Right atrium auricular region (tissue), 2 donors: Measurements from ENCODE around the gene IGLON5. TPM values are rescaled to one million over a fixed set of nuclear protein-coding genes. Genes with fewer than 3 reads are reported as not detected.

Experiments used
- DNase-seq: peaks from one replicate; pipeline ENCODE4 v3.0.0-alpha.2; 2019; ENCODE audit warnings: low spot score
- H3K27ac ChIP-seq, 2 donors: fragments of 200-600 bp; sonication (generic); 1 replicate in 1 of 2; 2 replicates in 1 of 2; pipeline ENCODE4 v1.5.1; 2016 to 2019
- H3K27me3 ChIP-seq, 2 donors: fragments of 200-600 bp; sonication (generic); one replicate each; pipeline versions ENCODE4 v1.5.1 to v1.6.0; 2017 to 2019
- H3K36me3 ChIP-seq: fragments of 200-600 bp; sonication (generic); one replicate; pipeline ENCODE4 v1.5.1; 2016
- H3K4me1 ChIP-seq, 2 donors: fragments of 200-600 bp; sonication (generic); one replicate each; pipeline versions ENCODE4 v1.5.1 to v1.6.0; 2017 to 2019
- H3K4me3 ChIP-seq, 2 donors: fragments of 200-600 bp; sonication (generic); 1 replicate in 1 of 2; 2 replicates in 1 of 2; pipeline ENCODE4 v1.5.1; 2017 to 2019; ENCODE audit warnings: mild to moderate bottlenecking in 1 of 2, moderate library complexity in 1 of 2
- H3K9me3 ChIP-seq, 2 donors: fragments of 200-600 bp; sonication (generic); one replicate each; pipeline ENCODE4 v1.5.1; 2019
- total RNA-seq, 2 donors: library from RNA; depleted of rRNA; stranded (reverse); fragments of >200 nt; gene quantifications; one replicate each; pipeline ENCODE4 v1.1.0, GENCODE V29; 2016
- TF ChIP-seq, protein P1 (sequence below), 2 donors: fragments of 200-600 bp; sonication (generic); IDR thresholded peaks; one replicate each; pipeline ENCODE4 v1.5.1; 2019; ENCODE audit warnings: antibody characterized with exemption in 2 of 2

IGLON5 gene
- total RNA-seq, 2 donors from 2014 or later, result 0.31 TPM; not detected in 1

DNA sequence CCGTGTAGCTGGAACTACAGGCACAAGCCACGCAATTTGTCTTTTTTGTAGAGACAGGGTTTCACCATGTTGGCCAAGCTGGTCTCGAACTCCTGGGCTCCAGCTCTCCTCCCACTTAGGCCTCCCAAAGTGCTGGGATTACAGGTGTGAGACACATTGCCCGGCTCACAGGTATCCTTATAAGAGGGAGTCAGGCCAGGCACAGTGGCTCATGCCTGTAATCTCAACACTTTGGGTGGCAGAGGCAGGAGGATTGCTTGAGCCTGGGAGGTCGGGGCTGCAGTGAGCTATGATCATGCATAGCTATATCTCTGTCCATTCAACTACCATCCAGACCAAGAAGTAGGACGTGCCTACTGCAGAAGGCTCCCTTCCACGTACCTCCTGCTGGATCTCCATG lies 10.2 kb upstream of the IGLON5 start:
- TF ChIP-seq, protein P1, sequence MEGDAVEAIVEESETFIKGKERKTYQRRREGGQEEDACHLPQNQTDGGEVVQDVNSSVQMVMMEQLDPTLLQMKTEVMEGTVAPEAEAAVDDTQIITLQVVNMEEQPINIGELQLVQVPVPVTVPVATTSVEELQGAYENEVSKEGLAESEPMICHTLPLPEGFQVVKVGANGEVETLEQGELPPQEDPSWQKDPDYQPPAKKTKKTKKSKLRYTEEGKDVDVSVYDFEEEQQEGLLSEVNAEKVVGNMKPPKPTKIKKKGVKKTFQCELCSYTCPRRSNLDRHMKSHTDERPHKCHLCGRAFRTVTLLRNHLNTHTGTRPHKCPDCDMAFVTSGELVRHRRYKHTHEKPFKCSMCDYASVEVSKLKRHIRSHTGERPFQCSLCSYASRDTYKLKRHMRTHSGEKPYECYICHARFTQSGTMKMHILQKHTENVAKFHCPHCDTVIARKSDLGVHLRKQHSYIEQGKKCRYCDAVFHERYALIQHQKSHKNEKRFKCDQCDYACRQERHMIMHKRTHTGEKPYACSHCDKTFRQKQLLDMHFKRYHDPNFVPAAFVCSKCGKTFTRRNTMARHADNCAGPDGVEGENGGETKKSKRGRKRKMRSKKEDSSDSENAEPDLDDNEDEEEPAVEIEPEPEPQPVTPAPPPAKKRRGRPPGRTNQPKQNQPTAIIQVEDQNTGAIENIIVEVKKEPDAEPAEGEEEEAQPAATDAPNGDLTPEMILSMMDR (IDR thresholded peaks at IDR 0.05), result no peak
- Histone ChIP-seq H3K4me3 (no peak overlapping the region), H3K9me3 (peaks cover 0 to 36% of the 10 kb centered on the region in 2 donors), H3K36me3 (no peaks in the 10 kb centered on the region), H3K27me3 (no peaks in the 10 kb centered on the region), H3K4me1 (no peaks in the 10 kb centered on the region), H3K27ac (no peak overlapping the region)
- no peak for DNase-seq

DNA sequence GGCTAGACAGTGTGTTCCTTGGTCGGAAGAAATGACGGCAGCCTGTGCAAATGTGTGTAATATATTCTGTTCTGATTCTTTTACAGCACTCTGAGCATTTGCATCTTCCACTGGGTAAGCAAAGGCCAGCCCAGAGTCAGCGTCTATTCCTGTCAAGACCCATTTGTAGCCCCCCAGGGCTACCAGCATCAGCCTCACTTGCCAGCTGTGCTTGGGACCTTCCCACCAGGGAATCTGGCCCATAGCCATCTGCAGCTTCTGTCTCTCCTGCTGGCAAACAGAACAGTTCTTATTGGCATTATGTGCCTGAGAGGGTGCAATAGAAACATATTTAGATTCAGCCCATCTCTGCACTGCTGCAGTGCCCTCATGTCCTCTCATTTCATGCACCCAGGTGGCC lies 6.0 kb upstream of the IGLON5 start:
- no peak for DNase-seq
- TF ChIP-seq, protein P1 (IDR thresholded peaks at IDR 0.05), result no peak
- Histone ChIP-seq H3K4me3 (no peak overlapping the region), H3K4me1 (no peaks in the 10 kb centered on the region), H3K9me3 (peaks cover 6 to 54% of the 10 kb centered on the region in 2 donors), H3K36me3 (no peaks in the 10 kb centered on the region), H3K27me3 (no peaks in the 10 kb centered on the region), H3K27ac (no peak overlapping the region)

DNA sequence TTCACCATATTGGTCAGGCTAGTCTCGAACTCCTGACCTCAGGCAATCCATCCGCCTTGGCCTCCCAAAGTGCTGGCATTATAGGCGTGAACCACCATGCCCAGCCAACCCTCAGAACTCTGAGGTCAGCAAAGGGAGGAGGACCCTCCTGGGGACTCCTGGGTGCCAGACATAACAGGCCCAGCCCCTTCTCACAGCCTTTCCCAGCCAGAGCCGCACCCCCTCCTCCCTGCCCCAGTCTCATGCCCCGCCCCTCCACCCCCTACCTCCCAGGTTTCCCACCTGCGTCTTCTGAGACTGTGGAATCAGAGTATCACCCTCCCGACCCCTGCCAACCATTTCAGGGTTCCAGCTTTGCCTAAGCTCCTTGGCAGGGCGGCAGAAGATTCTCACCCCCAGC lies 5.2 kb downstream of the IGLON5 start:
- Histone ChIP-seq H3K27ac (no peak overlapping the region), H3K4me3 (no peak overlapping the region), H3K36me3 (no peaks in the 10 kb centered on the region), H3K4me1 (no peaks in the 10 kb centered on the region), H3K9me3 (peaks cover 0 to 8% of the 10 kb centered on the region in 2 donors), H3K27me3 (no peaks in the 10 kb centered on the region)
- TF ChIP-seq, protein P1 (IDR thresholded peaks at IDR 0.05), result no peak
- no peak for DNase-seq

DNA sequence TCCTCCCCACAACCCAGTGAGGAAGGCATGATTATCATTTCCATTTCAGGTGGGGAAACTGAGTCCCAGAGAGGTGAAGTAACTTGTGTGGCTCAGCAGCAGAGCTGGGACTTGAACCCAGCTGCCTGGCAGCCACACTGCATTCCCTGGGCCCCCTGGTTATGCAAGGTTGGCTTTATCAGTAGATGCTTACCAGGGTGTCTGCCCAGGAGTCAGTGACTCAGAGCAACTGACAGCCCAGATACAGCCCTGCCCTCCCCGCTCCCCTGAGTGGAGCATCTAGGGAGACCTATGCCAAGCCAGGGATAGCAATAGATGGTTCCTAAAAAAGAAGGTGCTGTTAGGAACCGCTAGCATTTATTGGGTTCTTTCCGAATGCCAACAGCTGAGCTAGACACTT lies 5.9 kb downstream of the IGLON5 start:
- TF ChIP-seq, protein P1 (IDR thresholded peaks at IDR 0.05), result no peak
- H3K4me1 ChIP-seq, result no peaks in the 10 kb centered on the region
- no peaks in the 10 kb centered on the region for H3K36me3 ChIP-seq
- H3K27ac ChIP-seq, result no peak overlapping the region
- H3K4me3 ChIP-seq, result no peak overlapping the region
- H3K9me3 ChIP-seq, result peaks cover 0 to 8% of the 10 kb centered on the region in 2 donors
- no peak for DNase-seq
- no peaks in the 10 kb centered on the region for H3K27me3 ChIP-seq

DNA sequence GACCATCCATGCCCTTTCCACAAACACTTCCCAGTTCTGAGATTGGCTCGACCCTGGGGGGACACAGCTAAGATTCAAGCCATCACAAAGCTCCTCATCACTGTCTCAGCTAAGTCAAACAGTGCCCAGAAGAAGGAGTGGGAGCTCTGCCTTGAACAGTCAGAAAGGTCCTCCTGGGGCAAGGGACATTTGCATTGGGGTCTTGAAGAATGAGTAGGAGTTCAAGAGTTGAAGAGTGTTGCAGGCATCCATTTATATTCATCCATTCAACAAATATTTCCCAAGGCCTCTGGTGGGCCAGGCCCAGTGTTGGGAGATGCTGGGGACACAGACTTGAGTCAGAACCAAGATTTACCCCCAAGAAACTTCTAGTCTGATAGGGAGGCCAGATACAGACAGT lies 6.5 kb downstream of the IGLON5 start:
- no peak for DNase-seq
- Histone ChIP-seq H3K27me3 (no peaks in the 10 kb centered on the region), H3K9me3 (peaks cover 0 to 8% of the 10 kb centered on the region in 2 donors), H3K4me1 (no peaks in the 10 kb centered on the region), H3K27ac (no peak overlapping the region), H3K36me3 (no peaks in the 10 kb centered on the region), H3K4me3 (no peak overlapping the region)
- TF ChIP-seq, protein P1 (IDR thresholded peaks at IDR 0.05), result no peak
